ENCODE data around the gene CPEB3.
A peak's percentile ranks its signal among the peaks of the same experiment; 100 is the strongest.
"Not testable (repeated sequence)": the region's sequence is repeated elsewhere in the genome, so short reads cannot be mapped to it uniquely, and the experiment has no call there.

Gene CPEB3

DNA sequence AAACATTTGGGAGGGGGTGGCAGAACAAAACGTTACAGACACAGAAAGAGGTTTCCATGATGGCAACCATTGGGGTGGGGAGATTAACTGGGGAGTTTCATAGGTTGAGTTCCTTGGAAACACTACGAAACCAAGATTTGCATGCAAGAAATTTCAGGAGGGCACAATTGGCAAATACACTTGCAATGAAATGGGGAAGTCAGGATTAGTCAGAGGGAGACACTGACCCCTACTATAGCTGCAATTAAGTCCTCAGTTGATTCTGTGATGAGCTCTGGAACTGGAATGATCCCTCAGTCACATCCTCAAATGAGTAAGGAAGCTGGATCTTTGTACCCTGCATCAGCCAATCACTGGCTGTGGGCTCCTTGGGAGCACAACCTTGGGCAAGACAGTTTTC lies 22.1 kb downstream of the CPEB3 start:
- DNase-seq (ENCODE audit: low read depth in 2 of 3, low spot score in 2 of 3): no peak

DNA sequence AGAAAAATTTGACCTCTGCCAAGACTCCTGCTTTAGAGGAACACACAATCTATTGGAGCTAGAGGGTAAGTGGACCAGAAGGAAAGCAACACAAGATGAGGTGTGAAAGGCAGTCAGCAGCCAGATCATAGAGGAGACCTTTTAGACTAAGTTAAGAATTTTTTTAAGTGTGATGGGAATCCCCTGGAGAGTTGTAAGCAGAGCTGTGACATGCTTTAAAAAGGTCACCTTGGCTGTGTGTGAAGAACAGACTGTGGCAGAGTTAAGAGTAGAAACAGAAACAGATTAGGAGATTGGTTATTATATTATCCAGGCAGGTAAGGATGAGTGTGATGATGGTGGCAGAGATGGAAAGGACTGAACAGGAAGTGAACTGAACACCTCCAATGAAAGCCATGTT lies 23.5 kb downstream of the CPEB3 start:
- DNase-seq (ENCODE audit: low read depth in 2 of 3, low spot score in 2 of 3): no peak

GRCh38 chr10:92265687-92266258 lies 25.1 kb downstream of the CPEB3 start:
- DNase-seq (ENCODE audit: low read depth in 2 of 3, low spot score in 2 of 3): no peak

- DNase-seq (ENCODE audit: low read depth in 2 of 3, low spot score in 2 of 3): no peak
Measured at GRCh38 chr10:92264249-92264648, 26.6 kb downstream of the CPEB3 start.

GRCh38 chr10:92263396-92263795 lies 27.5 kb downstream of the CPEB3 start:
- no peak for DNase-seq (ENCODE audit: low read depth in 2 of 3, low spot score in 2 of 3)

DNA sequence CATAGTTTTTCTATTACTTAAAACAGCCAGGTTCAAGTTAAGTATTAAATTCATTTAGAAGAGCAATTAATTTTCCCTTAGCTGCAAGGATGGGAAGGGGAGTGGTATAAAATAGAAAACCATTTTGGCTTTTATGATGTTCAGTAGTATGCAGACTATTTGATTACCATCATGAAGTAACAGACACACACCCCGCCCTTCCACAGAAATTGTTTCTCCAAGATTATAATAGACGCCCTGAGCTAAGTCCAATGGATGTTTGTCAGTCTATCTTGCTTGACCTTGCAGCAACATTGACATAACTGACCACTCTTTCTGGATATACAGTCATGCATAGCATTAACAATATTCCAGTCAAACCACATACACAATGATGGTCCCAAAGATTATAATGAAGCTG lies 42.3 kb downstream of the CPEB3 start:
- DNase-seq (ENCODE audit: low read depth in 2 of 3, low spot score in 2 of 3): no peak

GRCh38 chr10:92244796-92245195 lies 46.1 kb downstream of the CPEB3 start:
- DNase-seq (ENCODE audit: low read depth in 2 of 3, low spot score in 2 of 3): no peak

DNA sequence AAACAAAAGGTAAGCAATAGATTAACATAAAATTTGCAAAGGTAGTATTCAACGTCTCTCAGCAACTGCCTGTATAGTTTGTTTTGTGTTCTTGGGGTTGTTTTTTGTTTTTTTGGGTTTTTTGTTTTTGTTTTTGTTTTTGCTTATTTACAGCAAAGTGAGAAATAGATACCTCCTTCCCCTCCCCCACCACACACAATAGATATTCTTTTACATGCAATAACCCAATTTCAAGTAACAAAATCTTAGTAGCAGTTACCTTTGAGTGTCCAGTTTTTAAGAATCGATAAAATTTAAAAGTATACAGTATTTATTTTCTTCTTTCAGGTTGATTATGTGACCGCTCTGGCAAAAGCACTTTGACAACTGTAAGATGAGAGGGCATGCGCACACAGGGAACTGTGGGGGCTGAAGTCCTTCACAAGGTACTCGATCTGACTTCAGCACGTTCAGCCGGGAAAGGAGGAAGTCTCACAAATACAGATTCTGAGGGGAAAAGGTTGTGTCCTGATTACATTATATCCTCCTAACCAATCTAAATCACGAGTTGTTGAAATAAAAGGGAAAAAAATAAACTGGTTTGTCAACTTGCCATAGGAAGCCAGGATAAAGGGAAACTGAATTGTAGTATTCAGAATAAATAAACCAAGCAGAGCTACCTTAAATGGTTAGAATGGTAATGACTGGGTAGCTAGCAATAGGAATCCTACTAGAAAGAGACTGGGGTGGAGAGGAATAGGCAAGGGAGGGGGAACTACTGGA lies 47.8 kb downstream of the CPEB3 start:
- DNase-seq (ENCODE audit: low read depth in 2 of 3, low spot score in 2 of 3): no peak

DNA sequence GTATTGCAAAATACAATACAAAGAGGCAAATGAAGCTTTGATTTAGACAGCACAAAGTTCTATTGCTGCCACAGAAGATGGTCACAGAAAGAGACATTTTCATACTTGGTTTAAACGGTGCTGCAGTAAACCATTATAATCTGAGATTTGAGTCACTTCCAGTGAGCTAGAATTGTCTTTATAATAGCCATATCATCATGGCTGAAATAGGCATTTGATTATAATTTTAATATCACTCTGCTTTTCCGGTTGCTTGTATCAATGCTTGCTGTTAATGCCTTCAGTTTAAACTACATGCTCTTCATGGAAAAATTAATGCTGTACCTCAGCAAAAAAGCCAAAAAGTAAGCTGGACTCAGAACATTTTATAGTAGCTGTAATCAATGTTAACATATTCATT lies 48.5 kb downstream of the CPEB3 start:
- no peak for DNase-seq (ENCODE audit: low read depth in 2 of 3, low spot score in 2 of 3)

GRCh38 chr10:92241501-92241900 lies 49.4 kb downstream of the CPEB3 start:
- no peak for DNase-seq (ENCODE audit: low read depth in 2 of 3, low spot score in 2 of 3)

DNA sequence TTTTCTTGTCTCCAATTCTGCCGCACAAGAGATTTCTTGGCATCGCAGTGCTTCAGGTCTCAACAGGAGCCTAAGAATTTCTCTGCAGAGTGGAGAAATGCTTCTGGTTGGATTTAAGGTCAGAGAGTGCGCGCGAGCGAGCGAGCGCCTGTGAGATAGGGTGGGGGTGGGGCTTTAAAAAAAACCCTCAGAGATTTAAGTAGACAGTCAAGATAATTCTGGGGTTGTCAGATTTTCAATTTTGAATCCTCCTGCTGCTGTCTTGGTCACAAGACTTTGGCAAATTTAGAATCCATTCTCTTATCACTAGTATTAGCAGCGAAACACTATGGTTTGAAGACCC lies 49.7 kb downstream of the CPEB3 start:
- DNase-seq (ENCODE audit: low read depth in 2 of 3, low spot score in 2 of 3): no peak

- no peak for DNase-seq (ENCODE audit: low read depth in 2 of 3, low spot score in 2 of 3)
Measured at GRCh38 chr10:92240289-92241157, 50.4 kb downstream of the CPEB3 start.

DNA sequence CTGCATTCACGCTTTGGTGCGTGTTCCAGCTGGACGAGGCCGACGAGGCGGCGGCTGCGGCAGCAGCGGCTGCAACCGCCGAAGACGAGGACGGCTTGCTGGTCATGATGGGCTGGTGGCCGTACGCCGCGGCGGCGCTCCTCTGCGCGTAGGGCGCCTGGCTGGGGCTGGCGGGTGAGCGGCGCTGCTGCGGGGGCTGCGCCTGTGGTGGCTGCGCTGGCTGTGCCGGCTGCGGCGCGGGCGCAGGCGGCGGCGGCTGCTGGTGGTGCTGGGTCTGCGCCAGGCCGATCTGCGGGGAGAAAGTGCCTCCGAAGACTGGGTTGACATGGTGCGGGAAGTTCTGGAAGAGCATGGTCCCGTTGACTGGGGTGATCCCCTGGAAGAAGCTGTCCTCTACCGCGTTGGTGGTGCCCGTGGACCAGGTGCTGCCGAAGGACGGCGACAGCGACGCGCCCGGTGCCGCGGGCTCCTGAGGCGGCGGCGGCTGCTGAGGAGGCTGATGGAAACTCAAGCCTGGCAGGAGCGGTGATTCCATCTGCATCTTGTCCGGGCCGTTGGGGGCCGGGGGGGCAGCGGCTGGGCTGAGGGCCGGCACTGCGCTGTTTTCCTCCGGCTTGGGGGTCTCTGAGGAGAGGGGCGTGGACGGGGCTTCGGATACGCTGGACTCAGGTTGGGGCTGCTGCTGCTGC lies 51.1 kb downstream of the CPEB3 start:
- DNase-seq (ENCODE audit: low read depth in 2 of 3, low spot score in 2 of 3): peak in 1 of 3 experiments; percentile 2

DNA sequence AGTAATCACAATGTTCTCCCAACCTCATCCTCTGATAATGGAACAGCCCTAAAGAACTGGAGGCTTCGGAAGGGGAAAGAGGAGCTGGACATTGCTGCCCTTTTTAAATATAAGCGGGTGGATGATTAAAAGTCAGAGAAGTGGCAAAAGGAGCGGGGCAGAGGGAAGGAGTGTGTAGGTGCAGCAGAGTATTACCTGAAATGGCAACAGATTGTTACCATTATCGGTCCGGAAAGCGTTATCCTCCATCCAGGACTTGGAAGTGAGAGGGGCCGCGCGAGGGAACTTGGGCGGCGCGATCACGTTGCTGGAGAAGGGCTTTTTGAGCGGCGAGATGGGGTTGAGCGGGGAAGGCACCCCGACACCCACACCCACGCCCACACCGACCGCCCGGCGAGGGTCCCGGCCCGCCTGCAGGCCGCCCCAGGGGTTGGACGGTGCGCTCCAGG lies 51.7 kb downstream of the CPEB3 start:
- DNase-seq (ENCODE audit: low read depth in 2 of 3, low spot score in 2 of 3): no peak

GRCh38 chr10:92238586-92239098 lies 52.2 kb downstream of the CPEB3 start:
- DNase-seq (ENCODE audit: low read depth in 2 of 3, low spot score in 2 of 3): no peak

- DNase-seq (ENCODE audit: low read depth in 2 of 3, low spot score in 2 of 3): no peak
Measured at GRCh38 chr10:92238054-92238585, 52.8 kb downstream of the CPEB3 start.

- no peak for DNase-seq (ENCODE audit: low read depth in 2 of 3, low spot score in 2 of 3)
Measured at GRCh38 chr10:92231196-92231595, 59.7 kb downstream of the CPEB3 start.

DNA sequence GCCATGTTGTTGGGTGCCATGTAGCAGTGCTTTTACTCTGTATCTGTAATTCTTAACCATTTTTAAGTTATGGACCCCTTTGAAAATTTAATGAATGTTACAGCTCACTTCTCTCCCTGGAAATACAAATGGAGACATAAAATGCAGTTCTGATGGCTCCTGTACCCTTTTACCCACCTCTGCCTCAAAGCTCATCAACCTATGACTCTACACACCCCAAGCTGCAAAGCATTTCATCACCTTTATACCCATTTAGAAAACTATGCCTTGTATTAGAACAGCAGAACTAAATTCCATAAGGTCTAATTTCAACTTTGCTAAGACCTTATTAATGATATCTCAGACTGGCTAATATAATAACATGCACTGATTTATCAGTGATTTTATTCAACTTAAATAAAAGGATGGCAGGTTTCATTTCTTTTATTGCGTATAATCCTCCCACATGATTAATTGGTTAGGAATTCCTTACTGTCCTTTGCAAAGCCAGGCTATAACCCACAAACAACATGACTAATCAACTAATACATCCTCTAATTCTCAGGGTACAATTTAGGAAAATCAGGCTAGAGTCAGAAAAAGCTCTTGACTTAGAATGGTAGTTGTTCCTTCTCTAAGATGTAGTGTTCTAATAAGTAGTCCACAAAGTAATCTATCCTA lies 68.1 kb downstream of the CPEB3 start:
- no peak for DNase-seq (ENCODE audit: low read depth in 2 of 3, low spot score in 2 of 3)

DNA sequence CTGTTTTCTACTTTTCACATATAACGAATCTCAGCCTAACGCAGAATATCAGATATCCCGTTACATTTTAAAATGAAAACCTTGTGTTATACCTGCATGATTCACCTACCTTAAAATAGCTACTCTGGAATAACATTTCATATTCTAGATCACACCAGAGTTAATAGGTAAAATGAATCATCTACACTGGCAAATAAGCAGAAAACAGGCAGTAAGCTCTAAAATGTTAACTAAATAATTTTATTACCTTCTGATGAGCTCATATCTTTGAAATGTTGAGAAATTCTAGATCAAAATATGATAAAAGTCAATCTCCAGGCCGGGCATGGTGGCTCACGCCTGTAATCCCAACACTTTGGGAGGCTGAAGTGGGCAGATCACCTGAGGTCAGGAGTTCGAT lies 71.3 kb downstream of the CPEB3 start:
- no peak for DNase-seq (ENCODE audit: low read depth in 2 of 3, low spot score in 2 of 3)

- DNase-seq (ENCODE audit: low read depth in 2 of 3, low spot score in 2 of 3): no peak
Measured at GRCh38 chr10:92218569-92218968, 72.3 kb downstream of the CPEB3 start.

- DNase-seq (ENCODE audit: low read depth in 2 of 3, low spot score in 2 of 3): not testable (repeated sequence)
Measured at GRCh38 chr10:92216608-92217007, 74.3 kb downstream of the CPEB3 start.
